GM12891 (cell line): ENCODE measurements around the gene CALCOCO1.

ENCODE experiments used
- POLR2A ChIP-seq: IDR thresholded peaks from 2 replicates; pipeline ENCODE4 v1.6.1; 2011; ENCODE audit warnings: low read depth, low read length, control low read depth
- POLR2AphosphoS5 ChIP-seq: IDR thresholded peaks from 2 replicates; pipeline ENCODE4 v1.6.1; 2011; ENCODE audit warnings: low read depth, low read length, control low read depth
- TAF1 ChIP-seq: IDR thresholded peaks from 2 replicates; pipeline ENCODE4 v1.6.1; 2011; ENCODE audit warnings: low read depth, low read length, control low read depth

- TF ChIP-seq POLR2A (no peak), POLR2AphosphoS5 (no peak), TAF1 (no peak)
These were observed 24.9 kb upstream of the CALCOCO1 start for GRCh38 chr12:53752192-53752601.
